GM18861 (cell line): ENCODE measurements around the gene ICE1.

Experiments used
- ATAC-seq: cut with Tn5 transposase; IDR thresholded peaks from one replicate; pipeline ENCODE4 v1.9.1; 2021; ENCODE audit not compliant: unreplicated experiment

The ICE1 gene

GRCh38 chr5:5532306-5533076, 110.0 kb downstream of the ICE1 start:
- ATAC-seq = no peak

GRCh38 chr5:5533927-5534326, 111.5 kb downstream of the ICE1 start:
- ATAC-seq = no peak

- no peak for ATAC-seq
These were observed 111.9 kb downstream of the ICE1 start for GRCh38 chr5:5534333-5534732.

GRCh38 chr5:5536871-5537270, 114.4 kb downstream of the ICE1 start:
- ATAC-seq = no peak

GRCh38 chr5:5537426-5537825, 114.9 kb downstream of the ICE1 start:
- ATAC-seq = no peak

GRCh38 chr5:5539590-5539989, 117.1 kb downstream of the ICE1 start:
- no peak for ATAC-seq
